ENCODE results near the gene OGFR. TPM values are rescaled to one million over a fixed set of nuclear protein-coding genes. Genes with fewer than 3 reads are reported as not detected.
A peak's percentile ranks its signal among the peaks of the same experiment; 100 is the strongest.

Gene OGFR
- total RNA-seq, 1 experiment from 2014 or later = 46.1 TPM

DNA sequence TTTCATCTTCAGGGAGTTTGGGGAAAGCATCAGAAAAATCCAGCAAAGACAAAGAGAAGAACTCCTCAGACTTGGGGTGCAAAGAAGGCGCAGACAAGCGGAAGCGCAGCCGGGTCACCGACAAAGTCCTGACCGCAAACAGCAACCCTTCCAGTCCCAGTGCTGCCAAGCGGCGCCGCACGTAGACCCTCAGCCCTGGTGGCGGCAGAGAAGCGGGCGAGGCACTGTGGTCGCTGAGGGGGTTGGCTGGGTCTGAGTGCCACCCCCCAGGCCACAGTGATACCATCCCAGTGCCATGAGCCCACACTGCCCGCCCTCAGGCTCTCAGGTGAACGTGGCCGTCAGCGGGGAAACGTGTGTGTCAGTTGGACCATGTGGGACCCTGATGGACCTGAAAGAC lies 5.2 kb upstream of the OGFR start:
- ChIA-PET CTCF (no interaction called here), POLR2A (ENCODE audit: low non-redundant PET) (no interaction called here)
- Histone ChIP-seq H3K9me3 (ENCODE audit: low read depth, low read length, poor library complexity, severe bottlenecking) (no peaks in the 10 kb centered on the region), H3K27ac (ENCODE audit: low read depth, low read length, poor library complexity, severe bottlenecking) (no peak overlapping the region), H3K4me3 (ENCODE audit: low read depth, low read length, poor library complexity, severe bottlenecking) (no peak overlapping the region), H3K27me3 (replicated peaks; ENCODE audit: insufficient read depth, low read depth, low read length, poor library complexity) (no peaks in the 10 kb centered on the region), H3K36me3 (ENCODE audit: insufficient read depth, low read length, poor library complexity, severe bottlenecking) (peaks cover 37% of the 10 kb centered on the region), H3K4me1 (ENCODE audit: insufficient read depth, low read length, poor library complexity, severe bottlenecking) (peaks cover 20% of the 10 kb centered on the region)
- no peak for DNase-seq (ENCODE audit: low spot score)
- TSS peak; percentile 32 for BruUV-seq (replicated peaks)
- intact Hi-C loops (cut with micrococcal nuclease; ENCODE audit: unreplicated experiment) = no loop called here
- TF ChIP-seq, protein P1, sequence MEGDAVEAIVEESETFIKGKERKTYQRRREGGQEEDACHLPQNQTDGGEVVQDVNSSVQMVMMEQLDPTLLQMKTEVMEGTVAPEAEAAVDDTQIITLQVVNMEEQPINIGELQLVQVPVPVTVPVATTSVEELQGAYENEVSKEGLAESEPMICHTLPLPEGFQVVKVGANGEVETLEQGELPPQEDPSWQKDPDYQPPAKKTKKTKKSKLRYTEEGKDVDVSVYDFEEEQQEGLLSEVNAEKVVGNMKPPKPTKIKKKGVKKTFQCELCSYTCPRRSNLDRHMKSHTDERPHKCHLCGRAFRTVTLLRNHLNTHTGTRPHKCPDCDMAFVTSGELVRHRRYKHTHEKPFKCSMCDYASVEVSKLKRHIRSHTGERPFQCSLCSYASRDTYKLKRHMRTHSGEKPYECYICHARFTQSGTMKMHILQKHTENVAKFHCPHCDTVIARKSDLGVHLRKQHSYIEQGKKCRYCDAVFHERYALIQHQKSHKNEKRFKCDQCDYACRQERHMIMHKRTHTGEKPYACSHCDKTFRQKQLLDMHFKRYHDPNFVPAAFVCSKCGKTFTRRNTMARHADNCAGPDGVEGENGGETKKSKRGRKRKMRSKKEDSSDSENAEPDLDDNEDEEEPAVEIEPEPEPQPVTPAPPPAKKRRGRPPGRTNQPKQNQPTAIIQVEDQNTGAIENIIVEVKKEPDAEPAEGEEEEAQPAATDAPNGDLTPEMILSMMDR (conservative IDR thresholded peaks at IDR 0.05; ENCODE audit: low read depth, low read length) = no peak
- TF ChIP-seq EZH2 (IDR thresholded peaks at IDR 0.05; ENCODE audit: borderline replicate concordance, low read depth, low read length, poor library complexity, severe bottlenecking) = no peak

DNA sequence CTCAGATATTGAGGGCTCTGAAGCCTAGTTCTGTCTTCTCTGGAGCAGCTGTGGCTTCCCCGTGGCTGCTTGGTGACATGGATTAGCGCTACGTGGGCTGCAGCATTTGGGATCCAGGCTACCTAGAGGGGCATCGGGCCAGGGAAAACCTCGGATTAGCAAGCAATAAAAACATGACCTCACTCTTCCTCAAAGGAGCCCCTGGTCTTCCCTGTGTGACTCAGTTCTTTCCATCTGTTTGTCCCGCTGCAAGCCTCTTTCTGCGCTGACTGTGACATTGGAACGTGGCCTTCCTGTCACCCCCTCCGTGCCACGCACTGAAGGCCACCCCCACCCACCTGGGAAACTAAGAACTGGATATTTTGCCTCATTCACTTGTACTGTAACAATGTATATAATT lies 4.8 kb upstream of the OGFR start:
- CTCF ChIA-PET = no interaction called here
- no peaks in the 10 kb centered on the region for H3K9me3 ChIP-seq (ENCODE audit: low read depth, low read length, poor library complexity, severe bottlenecking)
- intact Hi-C loops (cut with micrococcal nuclease; ENCODE audit: unreplicated experiment) = no loop called here
- H3K36me3 ChIP-seq (ENCODE audit: insufficient read depth, low read length, poor library complexity, severe bottlenecking) = peaks cover 37% of the 10 kb centered on the region
- TF ChIP-seq EZH2 (IDR thresholded peaks at IDR 0.05; ENCODE audit: borderline replicate concordance, low read depth, low read length, poor library complexity, severe bottlenecking) = no peak
- TF ChIP-seq, protein P1 (conservative IDR thresholded peaks at IDR 0.05; ENCODE audit: low read depth, low read length) = no peak
- POLR2A ChIA-PET (ENCODE audit: low non-redundant PET) = no interaction called here
- H3K4me1 ChIP-seq (ENCODE audit: insufficient read depth, low read length, poor library complexity, severe bottlenecking) = peaks cover 17% of the 10 kb centered on the region
- BruUV-seq (replicated peaks) = no TSS peak
- no peaks in the 10 kb centered on the region for H3K27me3 ChIP-seq (replicated peaks; ENCODE audit: insufficient read depth, low read depth, low read length, poor library complexity)
- no peak for DNase-seq (ENCODE audit: low spot score)
- no peak overlapping the region for H3K27ac ChIP-seq (ENCODE audit: low read depth, low read length, poor library complexity, severe bottlenecking)
- H3K4me3 ChIP-seq (ENCODE audit: low read depth, low read length, poor library complexity, severe bottlenecking) = no peak overlapping the region

DNA sequence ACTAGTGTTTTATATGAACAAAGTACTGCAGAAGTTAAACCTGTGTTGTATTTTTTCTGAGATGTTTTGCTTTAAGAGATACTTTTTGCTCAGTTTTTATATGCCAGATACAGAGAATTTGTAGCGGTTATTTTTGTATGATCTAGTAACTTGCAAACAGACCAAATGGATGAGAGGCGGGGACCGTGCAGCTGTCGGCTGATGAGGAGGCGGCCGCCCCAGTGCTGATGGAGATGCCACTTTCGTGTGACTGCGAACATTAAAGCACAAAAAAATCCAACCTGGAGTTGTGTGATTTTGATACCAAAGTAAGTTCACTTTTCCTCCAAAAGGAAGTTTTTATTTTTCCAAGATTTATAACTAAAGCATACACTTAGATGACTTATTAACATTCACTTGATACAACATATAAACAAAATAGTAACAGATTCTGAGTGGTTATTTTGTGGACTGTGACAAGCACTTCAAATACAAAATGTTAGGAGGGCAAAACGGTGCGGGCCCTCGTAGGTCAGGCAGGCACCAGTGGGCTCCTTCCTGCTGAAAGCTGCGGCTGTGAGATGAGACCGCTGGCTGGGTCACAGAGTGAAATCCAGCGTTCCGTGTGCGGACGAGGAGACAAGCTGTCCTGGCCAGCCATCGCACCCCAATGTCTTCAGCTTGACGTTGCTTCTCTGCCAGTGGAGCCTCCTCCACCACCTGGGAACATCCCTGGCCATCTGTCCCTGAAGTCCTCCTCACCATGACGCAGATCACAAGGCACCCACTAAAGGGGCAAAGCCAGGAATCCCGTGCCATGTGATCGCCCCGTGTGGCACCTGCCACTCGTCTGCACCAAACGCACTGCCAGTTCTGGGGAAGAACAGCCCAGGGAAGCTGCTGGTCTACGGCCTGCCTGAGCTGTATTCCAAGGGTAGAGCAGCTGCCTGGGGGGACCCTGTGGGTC lies 4.0 kb upstream of the OGFR start:
- POLR2A ChIA-PET (ENCODE audit: low non-redundant PET) = no interaction called here
- H3K4me3 ChIP-seq (ENCODE audit: low read depth, low read length, poor library complexity, severe bottlenecking) = no peak overlapping the region
- no peak overlapping the region for H3K27ac ChIP-seq (ENCODE audit: low read depth, low read length, poor library complexity, severe bottlenecking)
- no peaks in the 10 kb centered on the region for H3K27me3 ChIP-seq (replicated peaks; ENCODE audit: insufficient read depth, low read depth, low read length, poor library complexity)
- H3K36me3 ChIP-seq (ENCODE audit: insufficient read depth, low read length, poor library complexity, severe bottlenecking) = peaks cover 37% of the 10 kb centered on the region
- no peak for DNase-seq (ENCODE audit: low spot score)
- TF ChIP-seq EZH2 (IDR thresholded peaks at IDR 0.05; ENCODE audit: borderline replicate concordance, low read depth, low read length, poor library complexity, severe bottlenecking) = no peak
- TF ChIP-seq, protein P1 (conservative IDR thresholded peaks at IDR 0.05; ENCODE audit: low read depth, low read length) = no peak
- intact Hi-C loops (cut with micrococcal nuclease; ENCODE audit: unreplicated experiment) = no loop called here
- BruUV-seq (replicated peaks) = no TSS peak
- CTCF ChIA-PET = no interaction called here
- H3K9me3 ChIP-seq (ENCODE audit: low read depth, low read length, poor library complexity, severe bottlenecking) = no peaks in the 10 kb centered on the region
- peaks cover 15% of the 10 kb centered on the region for H3K4me1 ChIP-seq (ENCODE audit: insufficient read depth, low read length, poor library complexity, severe bottlenecking)
